OCI-LY3 (cell line): ENCODE results near the gene WDR18.

Experiments
- H2AFZ ChIP-seq: fragments of 200-600, 300-600 bp; shearing (Covaris generic); 2 replicates; pipeline ENCODE4 v1.6.0; 2014; ENCODE audit warnings: antibody characterized with exemption, low read depth, low read length
- H3K27ac ChIP-seq: fragments of 200-600, 300-600 bp; sonication (generic); 2 replicates; pipeline ENCODE4 v1.5.1; 2014; ENCODE audit warnings: mild to moderate bottlenecking, low read length, moderate library complexity, mixed read lengths
- H3K27me3 ChIP-seq: fragments of 200-600, 300-600 bp; sonication (generic); 2 replicates; pipeline ENCODE4 v1.6.1; 2014; ENCODE audit warnings: low read depth, low read length, mixed read lengths
- H3K36me3 ChIP-seq: fragments of 200-600, 300-600 bp; sonication (generic); replicated peaks from 2 replicates; pipeline ENCODE3; 2014; ENCODE audit warnings: low read depth, low read length, mixed read lengths
- H3K4me1 ChIP-seq: fragments of 300-600, 200-600 bp; sonication (generic); 2 replicates; pipeline ENCODE4 v1.6.1; 2014; ENCODE audit warnings: low read length, mixed read lengths
- H3K4me2 ChIP-seq: fragments of 200-600, 300-600 bp; sonication (generic); 2 replicates; pipeline ENCODE4 v1.6.1; 2014; ENCODE audit warnings: low read length, mixed read lengths
- H3K4me3 ChIP-seq: fragments of 300-600, 200-600 bp; sonication (generic); 2 replicates; pipeline ENCODE4 v1.5.1; 2014; ENCODE audit warnings: antibody characterized with exemption, mild to moderate bottlenecking, low read length, moderate library complexity
- H3K79me2 ChIP-seq: fragments of 300-600, 200-600 bp; shearing (Covaris generic); 2 replicates; pipeline ENCODE4 v1.6.1; 2014; ENCODE audit warnings: mild to moderate bottlenecking, low read length, mixed read lengths
- H3K9ac ChIP-seq: fragments of 300-600, 200-600 bp; shearing (Covaris generic); 2 replicates; pipeline ENCODE4 v1.6.0; 2014; ENCODE audit warnings: mild to moderate bottlenecking, low read length, moderate library complexity
- H3K9me3 ChIP-seq: fragments of 200-600, 300-600 bp; shearing (Covaris generic); 2 replicates; pipeline ENCODE4 v1.6.1; 2014; ENCODE audit warnings: low read length, mixed read lengths; ENCODE audit not compliant: insufficient read depth
- H4K20me1 ChIP-seq: fragments of 200-600, 300-600 bp; sonication (generic); 2 replicates; pipeline ENCODE4 v1.6.1; 2016; ENCODE audit warnings: low read length, mixed read lengths; ENCODE audit not compliant: insufficient read depth
- EZH2phosphoT487 ChIP-seq: fragments of 200-600 bp; shearing (Covaris generic); IDR thresholded peaks from 2 replicates; pipeline ENCODE4 v1.6.1; 2018; ENCODE audit warnings: antibody characterized with exemption, mixed run types, low read depth
- TF ChIP-seq, protein P1 (sequence below): fragments of 200-600, 300-600 bp; sonication (generic); IDR thresholded peaks from 2 replicates; pipeline ENCODE4 v1.5.1; 2014; ENCODE audit warnings: antibody characterized with exemption, low read length, low read depth

Gene WDR18

GRCh38 chr19:947707-948539 lies 36.2 kb upstream of the WDR18 start:
- peaks cover 67% of the 10 kb centered on the region for H3K4me1 ChIP-seq
- peaks cover 17% of the 10 kb centered on the region for H3K36me3 ChIP-seq
- H4K20me1 ChIP-seq = peaks cover 3% of the 10 kb centered on the region; the same call in 1 of the 2 replicates
- no peak overlapping the region for H2AFZ ChIP-seq
- H3K27ac ChIP-seq = peak overlapping the region; percentile 96
- no peaks in the 10 kb centered on the region for H3K27me3 ChIP-seq
- H3K9ac ChIP-seq = peak overlapping the region; percentile 88
- TF ChIP-seq, protein P1, sequence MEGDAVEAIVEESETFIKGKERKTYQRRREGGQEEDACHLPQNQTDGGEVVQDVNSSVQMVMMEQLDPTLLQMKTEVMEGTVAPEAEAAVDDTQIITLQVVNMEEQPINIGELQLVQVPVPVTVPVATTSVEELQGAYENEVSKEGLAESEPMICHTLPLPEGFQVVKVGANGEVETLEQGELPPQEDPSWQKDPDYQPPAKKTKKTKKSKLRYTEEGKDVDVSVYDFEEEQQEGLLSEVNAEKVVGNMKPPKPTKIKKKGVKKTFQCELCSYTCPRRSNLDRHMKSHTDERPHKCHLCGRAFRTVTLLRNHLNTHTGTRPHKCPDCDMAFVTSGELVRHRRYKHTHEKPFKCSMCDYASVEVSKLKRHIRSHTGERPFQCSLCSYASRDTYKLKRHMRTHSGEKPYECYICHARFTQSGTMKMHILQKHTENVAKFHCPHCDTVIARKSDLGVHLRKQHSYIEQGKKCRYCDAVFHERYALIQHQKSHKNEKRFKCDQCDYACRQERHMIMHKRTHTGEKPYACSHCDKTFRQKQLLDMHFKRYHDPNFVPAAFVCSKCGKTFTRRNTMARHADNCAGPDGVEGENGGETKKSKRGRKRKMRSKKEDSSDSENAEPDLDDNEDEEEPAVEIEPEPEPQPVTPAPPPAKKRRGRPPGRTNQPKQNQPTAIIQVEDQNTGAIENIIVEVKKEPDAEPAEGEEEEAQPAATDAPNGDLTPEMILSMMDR = no peak; the same call in 1 of the 2 replicates
- TF ChIP-seq EZH2phosphoT487 = no peak
- peaks cover 58% of the 10 kb centered on the region for H3K79me2 ChIP-seq
- H3K4me3 ChIP-seq = peak overlapping the region; percentile 73
- no peaks in the 10 kb centered on the region for H3K9me3 ChIP-seq
- peak overlapping the region; percentile 86 for H3K4me2 ChIP-seq

DNA sequence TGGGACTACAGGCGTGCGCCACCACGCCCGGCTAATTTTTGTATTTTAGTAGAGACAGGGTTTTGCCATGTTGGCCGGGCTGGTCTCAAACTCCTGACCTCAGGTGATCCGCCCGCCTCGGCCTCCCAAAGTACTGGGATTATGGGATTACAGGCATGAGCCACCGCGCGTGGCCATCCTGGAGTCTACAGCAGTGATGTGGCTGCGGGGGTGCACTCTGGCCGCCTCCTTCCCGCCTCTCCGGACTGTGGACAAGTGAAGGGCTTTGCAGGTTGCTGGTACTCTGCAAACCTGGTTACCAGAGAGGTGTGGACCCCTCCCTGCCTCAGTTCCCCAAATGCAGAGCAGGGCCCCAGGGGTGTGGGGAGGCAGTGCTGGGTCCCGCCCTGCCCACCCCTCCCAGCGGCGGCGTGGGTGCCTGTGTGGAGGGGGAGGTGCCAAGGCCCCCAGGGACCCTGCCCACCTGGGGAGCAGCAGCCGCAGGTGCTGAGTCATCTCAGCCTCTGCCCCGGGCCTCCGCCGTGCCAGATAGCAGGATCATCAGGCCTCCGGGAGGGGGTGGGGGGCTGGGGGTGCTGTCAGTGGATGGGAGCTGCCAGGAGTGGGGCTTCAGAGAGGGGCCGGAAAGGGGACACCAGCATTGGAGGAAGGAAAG lies 35.2 kb upstream of the WDR18 start:
- Histone ChIP-seq H3K4me1 (peaks cover 77% of the 10 kb centered on the region), H3K4me3 (peak overlapping the region; percentile 11; the same call in 1 of the 2 replicates)

DNA sequence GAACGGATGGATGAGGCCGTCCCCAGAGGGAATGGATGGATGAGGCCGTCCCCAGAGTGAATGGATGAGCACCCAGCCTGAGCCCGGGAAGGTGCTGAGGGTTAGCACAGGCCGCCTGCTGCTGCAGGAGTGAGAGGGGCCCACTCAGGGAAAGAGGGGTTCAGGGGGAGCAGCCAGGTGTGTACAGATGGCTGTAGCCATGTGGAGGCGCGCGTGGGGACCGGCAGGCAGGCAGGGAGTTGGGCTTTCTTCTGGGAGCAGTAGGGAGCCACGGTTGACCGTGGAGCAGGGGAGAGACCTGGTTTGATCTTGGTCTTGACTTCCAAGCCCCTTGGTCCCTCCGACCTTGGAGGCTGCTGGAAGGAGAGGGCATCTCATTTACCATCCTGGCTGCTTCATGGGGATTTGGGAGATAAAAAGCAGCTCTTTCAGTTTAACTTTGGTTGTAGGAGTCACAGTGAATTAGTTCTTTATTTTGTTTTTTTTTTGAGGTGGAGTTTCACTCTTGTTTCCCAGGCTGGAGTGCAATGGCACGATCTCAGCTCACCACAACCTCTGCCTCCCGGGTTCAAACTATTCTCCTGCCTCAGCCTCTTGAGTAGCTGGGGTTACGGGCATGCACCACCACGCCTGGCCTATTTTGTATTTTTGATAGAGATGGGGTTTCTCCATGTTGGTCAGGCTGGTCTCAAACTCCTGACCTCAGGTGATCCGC lies 33.6 kb upstream of the WDR18 start:
- H3K27me3 ChIP-seq = no peaks in the 10 kb centered on the region
- H3K4me3 ChIP-seq = no peak overlapping the region
- no peaks in the 10 kb centered on the region for H3K9me3 ChIP-seq
- peaks cover 11% of the 10 kb centered on the region for H3K36me3 ChIP-seq
- no peak overlapping the region for H2AFZ ChIP-seq
- H4K20me1 ChIP-seq = peaks cover 3% of the 10 kb centered on the region; the same call in 1 of the 2 replicates
- H3K9ac ChIP-seq = peak overlapping the region; percentile 31; the same call in 1 of the 2 replicates
- H3K27ac ChIP-seq = peak overlapping the region; percentile 74
- peaks cover 91% of the 10 kb centered on the region for H3K4me1 ChIP-seq
- peaks cover 61% of the 10 kb centered on the region for H3K79me2 ChIP-seq
- peak overlapping the region; percentile 28 for H3K4me2 ChIP-seq
- TF ChIP-seq, protein P1 = no peak
- TF ChIP-seq EZH2phosphoT487 = no peak

More for the DNA sequence above, 35.2 kb upstream of the WDR18 start:
- H3K4me2 ChIP-seq = peak overlapping the region; percentile 50
- H3K27ac ChIP-seq = peak overlapping the region; percentile 96
- peaks cover 2% of the 10 kb centered on the region; the same call in 1 of the 2 replicates for H4K20me1 ChIP-seq
- H2AFZ ChIP-seq = no peak overlapping the region
- H3K9ac ChIP-seq = peak overlapping the region; percentile 21; the same call in 1 of the 2 replicates
- H3K79me2 ChIP-seq = peaks cover 61% of the 10 kb centered on the region
- peaks cover 11% of the 10 kb centered on the region for H3K36me3 ChIP-seq
- H3K9me3 ChIP-seq = no peaks in the 10 kb centered on the region
- H3K27me3 ChIP-seq = no peaks in the 10 kb centered on the region
- TF ChIP-seq EZH2phosphoT487 = no peak
- TF ChIP-seq, protein P1 = no peak
